Measurements from ENCODE around the gene HSPE1. TPM values are rescaled to one million over a fixed set of nuclear protein-coding genes. Genes with fewer than 3 reads are reported as not detected.

Gene HSPE1
- total RNA-seq, 1 experiment from 2014 or later = 321 TPM

GRCh38 chr2:197486175-197486574 is 14.0 kb upstream of the HSPE1 start:
- Histone ChIP-seq H3K4me1 (ENCODE audit: insufficient read depth, low read length) (no peaks in the 10 kb centered on the region), H4K20me1 (ENCODE audit: low read length) (peaks cover 11% of the 10 kb centered on the region; the same call in 1 of the 2 replicates), H3F3A (ENCODE audit: low read length, unreplicated experiment) (peaks cover 24% of the 10 kb centered on the region), H3K9me3 (ENCODE audit: low read length) (peaks cover 10% of the 10 kb centered on the region; the same call in 1 of the 2 replicates), H3K79me2 (ENCODE audit: low read length) (peaks cover 4% of the 10 kb centered on the region; the same call in 1 of the 2 replicates), H2AFZ (ENCODE audit: low read length) (no peak overlapping the region), H3K36me3 (ENCODE audit: low read depth, low read length) (peaks cover 66% of the 10 kb centered on the region), H3K4me2 (ENCODE audit: low read length) (no peak overlapping the region), H3K4me3 (ENCODE audit: low read length) (no peak overlapping the region), H3K27me3 (ENCODE audit: low read length) (no peaks in the 10 kb centered on the region), H3K9me2 (replicated peaks; ENCODE audit: low read length) (no peaks in the 10 kb centered on the region), H3K9ac (ENCODE audit: low read length) (no peak overlapping the region), H3K27ac (ENCODE audit: low read length) (no peak overlapping the region)
- POLR2A ChIA-PET (ENCODE audit: unreplicated experiment) = no interaction called here
- no peak for DNase-seq
- CTCF ChIA-PET = no interaction called here
- BruUV-seq (replicated peaks) = no TSS peak
- TF ChIP-seq CTCF (conservative IDR thresholded peaks at IDR 0.05; ENCODE audit: low read depth, low read length) = no peak
- no peak for TF ChIP-seq EZH2phosphoT487 (IDR thresholded peaks at IDR 0.05; ENCODE audit: borderline replicate concordance, low read length)
- no peak for TF ChIP-seq EZH2 (IDR thresholded peaks at IDR 0.05; ENCODE audit: low read length, unreplicated experiment)
- ATAC-seq = no peak
- intact Hi-C loops (cut with micrococcal nuclease) = no loop called here

- no TSS peak for BruUV-seq (replicated peaks)
Observed at GRCh38 chr2:197487385-197487784, 12.8 kb upstream of the HSPE1 start.

More at GRCh38 chr2:197487385-197487784, 12.8 kb upstream of the HSPE1 start:
- H4K20me1 ChIP-seq (ENCODE audit: low read length) = peaks cover 18% of the 10 kb centered on the region
- H3K9me3 ChIP-seq (ENCODE audit: low read length) = peaks cover 10% of the 10 kb centered on the region; the same call in 1 of the 2 replicates
- H2AFZ ChIP-seq (ENCODE audit: low read length) = no peak overlapping the region
- H3F3A ChIP-seq (ENCODE audit: low read length, unreplicated experiment) = peaks cover 28% of the 10 kb centered on the region
- no peak for DNase-seq
- no peak overlapping the region for H3K4me3 ChIP-seq (ENCODE audit: low read length)
- no peaks in the 10 kb centered on the region for H3K4me1 ChIP-seq (ENCODE audit: insufficient read depth, low read length)
- peaks cover 78% of the 10 kb centered on the region for H3K36me3 ChIP-seq (ENCODE audit: low read depth, low read length)
- intact Hi-C loops (cut with micrococcal nuclease) = no loop called here
- ChIA-PET POLR2A (ENCODE audit: unreplicated experiment) (no interaction called here), CTCF (no interaction called here)
- no peak overlapping the region for H3K4me2 ChIP-seq (ENCODE audit: low read length)
- no peaks in the 10 kb centered on the region for H3K9me2 ChIP-seq (replicated peaks; ENCODE audit: low read length)
- no peak for ATAC-seq
- no peaks in the 10 kb centered on the region for H3K27me3 ChIP-seq (ENCODE audit: low read length)
- peaks cover 15% of the 10 kb centered on the region; the same call in 1 of the 2 replicates for H3K79me2 ChIP-seq (ENCODE audit: low read length)
- TF ChIP-seq EZH2 (IDR thresholded peaks at IDR 0.05; ENCODE audit: low read length, unreplicated experiment) (no peak), CTCF (conservative IDR thresholded peaks at IDR 0.05; ENCODE audit: low read depth, low read length) (no peak), EZH2phosphoT487 (IDR thresholded peaks at IDR 0.05; ENCODE audit: borderline replicate concordance, low read length) (no peak)
- no peak overlapping the region for H3K9ac ChIP-seq (ENCODE audit: low read length)
- no peak overlapping the region for H3K27ac ChIP-seq (ENCODE audit: low read length)
